NB4 (cell line): ENCODE data around the gene PHF2.

Source experiments
- POLR2A ChIP-seq: IDR thresholded peaks from 2 replicates; pipeline ENCODE4 v1.6.1; 2011; ENCODE audit warnings: mild to moderate bottlenecking; ENCODE audit not compliant: insufficient read length; ENCODE audit errors: extremely low read depth
- TF ChIP-seq, protein P1 (sequence below): IDR thresholded peaks from one replicate; pipeline ENCODE4 v1.5.1; 2012; ENCODE audit warnings: low read depth, low read length

DNA sequence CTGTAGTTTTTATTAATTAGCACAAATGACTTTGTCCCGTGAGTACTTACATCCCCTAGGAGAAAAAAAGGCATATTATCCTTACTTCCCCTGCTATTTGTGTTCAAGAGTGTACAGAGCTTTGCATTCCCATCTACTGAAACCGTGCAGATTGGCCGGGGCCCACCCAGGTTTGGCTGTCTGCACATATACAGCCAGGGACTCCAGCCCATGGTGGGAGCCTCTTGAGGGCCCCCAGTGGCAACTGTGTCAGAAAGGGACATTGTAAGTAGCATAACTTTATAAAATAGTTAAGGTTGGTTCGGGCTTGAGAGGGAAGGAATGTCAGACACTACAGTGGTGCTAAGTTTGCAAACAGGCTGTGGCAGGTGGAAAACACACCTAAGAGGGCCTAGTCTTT, 24.7 kb downstream of the PHF2 start:
- TF ChIP-seq, protein P1, sequence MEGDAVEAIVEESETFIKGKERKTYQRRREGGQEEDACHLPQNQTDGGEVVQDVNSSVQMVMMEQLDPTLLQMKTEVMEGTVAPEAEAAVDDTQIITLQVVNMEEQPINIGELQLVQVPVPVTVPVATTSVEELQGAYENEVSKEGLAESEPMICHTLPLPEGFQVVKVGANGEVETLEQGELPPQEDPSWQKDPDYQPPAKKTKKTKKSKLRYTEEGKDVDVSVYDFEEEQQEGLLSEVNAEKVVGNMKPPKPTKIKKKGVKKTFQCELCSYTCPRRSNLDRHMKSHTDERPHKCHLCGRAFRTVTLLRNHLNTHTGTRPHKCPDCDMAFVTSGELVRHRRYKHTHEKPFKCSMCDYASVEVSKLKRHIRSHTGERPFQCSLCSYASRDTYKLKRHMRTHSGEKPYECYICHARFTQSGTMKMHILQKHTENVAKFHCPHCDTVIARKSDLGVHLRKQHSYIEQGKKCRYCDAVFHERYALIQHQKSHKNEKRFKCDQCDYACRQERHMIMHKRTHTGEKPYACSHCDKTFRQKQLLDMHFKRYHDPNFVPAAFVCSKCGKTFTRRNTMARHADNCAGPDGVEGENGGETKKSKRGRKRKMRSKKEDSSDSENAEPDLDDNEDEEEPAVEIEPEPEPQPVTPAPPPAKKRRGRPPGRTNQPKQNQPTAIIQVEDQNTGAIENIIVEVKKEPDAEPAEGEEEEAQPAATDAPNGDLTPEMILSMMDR = no peak
- no peak for TF ChIP-seq POLR2A
